RWPE1 (cell line): Measurements from ENCODE around the gene MARCHF2.
"Not testable (repeated sequence)": the region's sequence is repeated elsewhere in the genome, so short reads cannot be mapped to it uniquely, and the experiment has no call there.

ENCODE experiments used
- CTCF ChIA-PET: fragments of 350-600 bp; sonication (Branson Sonifier 250); formaldehyde crosslinking; extraction: SDS; loops from one replicate; lab custom pipeline; 2021; lab: Yijun Ruan, JAX
- POLR2A ChIA-PET: fragments of 400-600 bp; formaldehyde crosslinking; extraction: SDS; loops from one replicate; lab custom pipeline; 2020; ENCODE audit warnings: antibody characterized with exemption; ENCODE audit not compliant: low non-redundant PET; lab: Yijun Ruan, JAX
- DNase-seq: peaks from one replicate; pipeline ENCODE4 v3.0.0; 2012; ENCODE audit warnings: low spot score
- H3K27ac ChIP-seq: fragments of 450-650 bp; 2 replicates; pipeline ENCODE4 v1.5.1; 2017
- CTCF ChIP-seq: fragments of 450-650 bp; conservative IDR thresholded peaks from 2 replicates; pipeline ENCODE4 v1.5.1; 2017; ENCODE audit warnings: low read depth, mild to moderate bottlenecking

MARCHF2 gene

GRCh38 chr19:8370176-8371010, 42.7 kb upstream of the MARCHF2 start:
- ChIA-PET CTCF (interaction anchor here (0.7 kb wide), 1 partner anchor 21 kb away, joined by 3 read pairs; no protein-coding TSS in a partner anchor), POLR2A (no interaction called here)
- H3K27ac ChIP-seq: peak overlapping the region; percentile 19; the same call in 1 of the 2 replicates
- TF ChIP-seq CTCF: no peak
- DNase-seq: no peak

- TF ChIP-seq CTCF: no peak
- H3K27ac ChIP-seq: peak overlapping the region; percentile 19; the same call in 1 of the 2 replicates
- no peak for DNase-seq
- ChIA-PET POLR2A (no interaction called here), CTCF (no interaction called here)
Observed at GRCh38 chr19:8371011-8371804, 41.9 kb upstream of the MARCHF2 start.

GRCh38 chr19:8373867-8374813, 39.0 kb upstream of the MARCHF2 start:
- ChIA-PET POLR2A (interaction anchor here (0.6 kb wide), 1 partner anchor 12 kb away, joined by 3 read pairs; no protein-coding TSS in a partner anchor), CTCF (no interaction called here)
- H3K27ac ChIP-seq: peak overlapping the region; percentile 3; the same call in 1 of the 2 replicates
- no peak for DNase-seq
- no peak for TF ChIP-seq CTCF

GRCh38 chr19:8375766-8376165, 37.3 kb upstream of the MARCHF2 start:
- H3K27ac ChIP-seq, DNase-seq, POLR2A ChIA-PET: not testable (repeated sequence)
- CTCF ChIA-PET: interaction anchor here (1.9 kb wide), 1 partner anchor 22 kb away, joined by 4 read pairs; no protein-coding TSS in a partner anchor

- DNase-seq, H3K27ac ChIP-seq, POLR2A ChIA-PET: not testable (repeated sequence)
- CTCF ChIA-PET: interaction anchor here (1.9 kb wide), 1 partner anchor 22 kb away, joined by 4 read pairs; no protein-coding TSS in a partner anchor
Observed at GRCh38 chr19:8376373-8376974, 36.6 kb upstream of the MARCHF2 start.

DNA sequence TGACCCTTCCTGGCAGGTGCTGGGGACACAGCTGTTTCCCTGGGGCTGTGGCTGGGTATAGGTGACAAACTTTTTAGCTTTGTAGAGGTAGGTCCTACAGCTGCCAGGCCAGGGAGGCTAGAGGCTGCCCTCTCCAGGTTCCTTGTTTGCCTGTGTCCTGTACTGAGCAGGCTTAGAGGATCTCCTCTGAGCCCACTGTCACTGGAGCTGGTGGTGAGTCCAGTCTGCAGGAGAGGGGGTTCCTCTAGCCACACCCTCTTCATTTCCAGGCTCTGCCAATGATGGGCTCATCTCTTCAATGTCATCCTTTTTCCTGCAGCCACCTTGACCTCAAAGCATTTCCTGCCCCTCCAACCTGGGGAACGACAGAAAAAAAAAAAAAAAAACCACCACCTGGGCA, 35.5 kb upstream of the MARCHF2 start:
- ChIA-PET CTCF (no interaction called here), POLR2A (no interaction called here)
- TF ChIP-seq CTCF: no peak
- peak overlapping the region; percentile 8; the same call in 1 of the 2 replicates for H3K27ac ChIP-seq
- DNase-seq: no peak

GRCh38 chr19:8379156-8379891, 33.8 kb upstream of the MARCHF2 start:
- DNase-seq, POLR2A ChIA-PET, H3K27ac ChIP-seq: not testable (repeated sequence)
- CTCF ChIA-PET: interaction anchor here (0.6 kb wide), 1 partner anchor 539 kb away, joined by 3 read pairs; no protein-coding TSS in a partner anchor

GRCh38 chr19:8384569-8384968, 28.5 kb upstream of the MARCHF2 start:
- CTCF ChIA-PET, POLR2A ChIA-PET, H3K27ac ChIP-seq, DNase-seq: not testable (repeated sequence)

DNA sequence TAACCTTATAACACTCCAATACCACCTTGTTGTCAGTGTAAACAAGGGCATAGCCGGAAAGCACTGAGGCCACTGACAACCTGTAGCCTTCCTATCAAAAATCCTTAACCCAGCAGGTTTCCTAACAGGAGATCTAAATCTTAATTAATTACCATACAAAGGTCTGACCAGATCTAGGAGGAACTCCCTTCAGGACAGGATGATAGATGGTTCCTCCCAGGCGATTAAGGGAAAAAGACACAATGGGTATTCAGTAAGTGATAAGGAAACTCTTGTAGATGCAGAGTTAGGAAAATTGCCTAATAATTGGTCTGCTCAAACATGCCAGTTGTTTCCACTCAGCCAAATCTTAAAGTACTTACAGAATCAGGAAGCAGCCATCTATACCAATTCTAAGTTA, 28.0 kb upstream of the MARCHF2 start:
- CTCF ChIA-PET, POLR2A ChIA-PET, H3K27ac ChIP-seq, DNase-seq: not testable (repeated sequence)

DNA sequence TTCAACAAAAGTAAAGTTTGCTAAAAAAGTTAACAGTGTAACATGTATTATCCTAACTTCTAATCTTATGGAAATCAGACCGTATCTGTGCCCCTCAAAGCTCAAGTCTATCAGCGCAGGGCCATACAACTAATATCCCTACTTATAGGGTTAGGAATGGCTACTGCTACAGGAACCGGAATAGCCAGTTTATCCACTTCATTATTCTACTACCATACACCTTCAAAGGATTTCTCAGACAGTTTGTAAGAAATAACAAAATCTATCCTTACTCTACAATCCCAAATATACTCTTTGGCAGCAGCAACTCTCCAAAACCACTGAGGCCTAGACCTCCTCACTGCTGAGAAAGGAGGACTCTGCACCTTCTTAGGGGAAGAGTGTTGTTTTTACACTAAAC, 27.5 kb upstream of the MARCHF2 start:
- H3K27ac ChIP-seq, POLR2A ChIA-PET, DNase-seq, CTCF ChIA-PET: not testable (repeated sequence)
